ENCODE measurements around the gene GSTK1.

DNA sequence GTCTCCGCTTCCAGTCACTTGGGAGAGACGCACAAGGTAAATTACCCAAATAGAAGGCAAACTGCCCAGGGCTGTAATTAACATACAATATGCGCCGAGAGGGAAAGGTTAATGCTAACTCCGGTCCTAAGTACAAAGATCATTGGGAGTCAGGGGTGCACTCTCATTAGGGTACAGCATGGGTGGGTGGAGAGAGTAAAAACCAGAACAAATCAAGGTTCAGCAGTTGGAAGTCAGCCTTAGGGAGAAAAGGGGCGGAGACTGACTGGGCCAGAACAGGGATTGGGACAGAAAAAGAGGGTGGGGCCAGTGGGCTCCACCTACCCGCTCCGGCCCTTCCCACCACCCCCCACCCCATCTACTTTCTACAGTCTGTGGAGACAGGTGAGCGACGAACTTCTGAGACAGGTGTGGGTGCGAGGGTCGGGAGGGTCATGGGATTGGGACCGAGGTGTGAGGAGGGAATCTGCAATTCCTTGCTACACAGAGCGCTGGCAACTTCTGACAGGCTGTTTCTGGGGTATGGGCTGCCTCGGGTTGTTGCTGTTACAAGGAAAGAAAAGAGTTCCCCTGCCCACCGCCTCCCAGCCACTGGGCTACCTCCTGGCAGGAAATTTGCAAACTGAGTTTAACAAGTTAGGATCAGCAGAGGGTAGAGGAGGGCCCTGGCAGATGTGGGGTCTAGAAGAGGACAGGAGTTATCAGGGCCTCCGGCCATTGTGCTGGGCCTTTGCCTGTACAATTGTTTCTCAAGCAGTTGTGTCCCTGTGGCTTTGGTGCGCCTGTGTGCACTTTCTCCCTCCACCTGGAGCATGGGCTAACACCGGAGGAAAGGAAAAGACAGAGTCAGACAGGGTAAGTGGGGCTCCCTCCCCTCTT lies 21.6 kb downstream of the GSTK1 start, which contains the start of gene TMEM139:
- no peak for TF ChIP-seq OSR1 (CRISPR knock-in tag; IDR thresholded peaks at IDR 0.05)
- TF ChIP-seq ZNF565 (CRISPR knock-in tag; conservative IDR thresholded peaks at IDR 0.05; ENCODE audit: low read depth), result no peak
- TF ChIP-seq, protein P1, sequence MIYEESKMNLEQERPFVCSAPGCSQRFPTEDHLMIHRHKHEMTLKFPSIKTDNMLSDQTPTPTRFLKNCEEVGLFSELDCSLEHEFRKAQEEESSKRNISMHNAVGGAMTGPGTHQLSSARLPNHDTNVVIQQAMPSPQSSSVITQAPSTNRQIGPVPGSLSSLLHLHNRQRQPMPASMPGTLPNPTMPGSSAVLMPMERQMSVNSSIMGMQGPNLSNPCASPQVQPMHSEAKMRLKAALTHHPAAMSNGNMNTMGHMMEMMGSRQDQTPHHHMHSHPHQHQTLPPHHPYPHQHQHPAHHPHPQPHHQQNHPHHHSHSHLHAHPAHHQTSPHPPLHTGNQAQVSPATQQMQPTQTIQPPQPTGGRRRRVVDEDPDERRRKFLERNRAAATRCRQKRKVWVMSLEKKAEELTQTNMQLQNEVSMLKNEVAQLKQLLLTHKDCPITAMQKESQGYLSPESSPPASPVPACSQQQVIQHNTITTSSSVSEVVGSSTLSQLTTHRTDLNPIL (CRISPR knock-in tag; IDR thresholded peaks at IDR 0.05; ENCODE audit: low read depth), result no peak
- TF ChIP-seq ARNTL (CRISPR knock-in tag; IDR thresholded peaks at IDR 0.05; ENCODE audit: borderline replicate concordance, low read depth), result no peak
